Activated CD4-positive, alpha-beta T cell treated with anti-CD3 and anti-CD28 coated beads, Interleukin-2, amount 10 ng/mL, durations not matched to agents 24 days and 14 days (primary cell): Measurements from ENCODE around the gene PLCH2. TPM values are rescaled to one million over a fixed set of nuclear protein-coding genes. Genes with fewer than 3 reads are reported as not detected.

Experiments
- DNase-seq: peaks from one replicate; pipeline ENCODE4 v3.0.0; 2022
- H3K27ac Mint-ChIP-seq: one replicate; pipeline ENCODE4 v1.8.0; 2022; ENCODE audit warnings: mild to moderate bottlenecking, mixed read lengths
- H3K27me3 Mint-ChIP-seq: one replicate; pipeline ENCODE4 v1.8.0; 2022; ENCODE audit warnings: mixed read lengths
- H3K36me3 Mint-ChIP-seq: one replicate; pipeline ENCODE4 v1.8.0; 2022; ENCODE audit warnings: low read depth, mild to moderate bottlenecking, mixed read lengths
- H3K4me1 Mint-ChIP-seq: one replicate; pipeline ENCODE4 v1.8.0; 2021; ENCODE audit warnings: mixed read lengths
- H3K4me3 Mint-ChIP-seq: one replicate; pipeline ENCODE4 v1.8.0; 2022; ENCODE audit warnings: mild to moderate bottlenecking, moderate library complexity, mixed read lengths
- H3K9me3 Mint-ChIP-seq: one replicate; pipeline ENCODE4 v1.8.0; 2021; ENCODE audit warnings: mixed read lengths
- intact Hi-C: fragments of 100-400 bp; cut with micrococcal nuclease; formaldehyde crosslinking; loops from one replicate; pipeline ENCODE4 v1.15.1; 2023
- total RNA-seq: library from RNA; stranded (reverse); gene quantifications from 2 replicates; pipeline ENCODE4 v1.2.3, GENCODE V29; 2022

Gene PLCH2
- total RNA-seq, 1 donor from 2014 or later, result 2.8 TPM

DNA sequence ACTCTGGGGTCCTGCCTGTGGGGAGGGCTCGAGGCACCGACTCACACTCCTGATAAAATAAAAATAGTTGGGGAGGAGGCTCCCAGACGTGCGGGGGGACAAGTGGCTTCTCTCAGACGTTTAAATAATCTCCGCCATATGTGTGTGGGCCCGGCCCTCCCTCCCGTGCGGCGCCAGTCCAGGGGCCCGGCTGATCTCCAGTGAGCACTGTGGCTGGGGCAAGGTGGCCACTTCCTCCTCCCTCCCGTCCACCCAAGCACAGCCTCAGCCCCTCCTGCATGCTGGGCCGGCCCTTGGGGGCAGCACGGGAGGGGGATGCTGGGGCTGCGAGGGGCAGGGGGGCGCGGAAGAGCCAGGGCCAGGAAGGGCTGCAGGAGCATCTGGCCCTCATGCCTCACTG lies 4.0 kb upstream of the PLCH2 start:
- Mint-ChIP-seq H3K27me3 (no peaks in the 10 kb centered on the region), H3K36me3 (no peaks in the 10 kb centered on the region)
- intact Hi-C loops, result no loop called here

DNA sequence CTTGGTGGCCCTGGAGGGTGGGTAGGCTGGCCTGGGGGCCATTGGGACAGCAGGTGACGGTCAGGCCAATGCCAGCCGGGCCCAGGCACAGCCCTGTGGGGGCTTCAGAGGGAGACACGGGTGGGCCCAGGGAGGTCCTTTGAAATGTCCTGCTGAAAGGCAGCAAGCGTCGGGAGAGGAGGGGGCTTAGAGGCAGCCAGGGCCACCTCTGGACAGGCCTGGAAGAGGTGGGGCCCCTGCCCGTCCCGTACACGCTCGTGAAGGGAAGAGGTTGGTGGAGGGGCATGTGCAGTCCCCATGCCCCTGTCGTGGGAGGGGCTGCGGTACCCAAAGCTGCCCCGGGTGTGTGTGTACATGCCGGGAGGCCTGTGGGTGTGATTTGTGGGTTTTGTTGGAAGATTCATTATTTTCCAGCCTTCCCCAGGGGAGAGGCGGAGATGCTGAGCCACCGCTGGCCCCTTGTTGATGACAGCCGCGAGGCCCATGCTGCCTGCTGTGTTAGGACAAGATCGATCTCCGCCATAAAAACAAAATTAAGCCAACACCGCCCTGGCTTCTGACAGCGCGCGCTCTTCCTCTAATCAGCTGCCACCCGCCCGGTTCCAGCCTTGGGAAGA lies 3.4 kb upstream of the PLCH2 start:
- no peaks in the 10 kb centered on the region for H3K36me3 Mint-ChIP-seq
- no peaks in the 10 kb centered on the region for H3K27me3 Mint-ChIP-seq
- DNase-seq, result no peak
- H3K9me3 Mint-ChIP-seq, result no peaks in the 10 kb centered on the region
- H3K4me3 Mint-ChIP-seq, result no peak overlapping the region
- intact Hi-C loops, result no loop called here
- no peaks in the 10 kb centered on the region for H3K4me1 Mint-ChIP-seq
- no peak overlapping the region for H3K27ac Mint-ChIP-seq

More for the DNA sequence above, 4.0 kb upstream of the PLCH2 start:
- Mint-ChIP-seq H3K4me1 (no peaks in the 10 kb centered on the region), H3K27ac (no peak overlapping the region), H3K4me3 (no peak overlapping the region), H3K9me3 (no peaks in the 10 kb centered on the region)
- DNase-seq, result no peak

DNA sequence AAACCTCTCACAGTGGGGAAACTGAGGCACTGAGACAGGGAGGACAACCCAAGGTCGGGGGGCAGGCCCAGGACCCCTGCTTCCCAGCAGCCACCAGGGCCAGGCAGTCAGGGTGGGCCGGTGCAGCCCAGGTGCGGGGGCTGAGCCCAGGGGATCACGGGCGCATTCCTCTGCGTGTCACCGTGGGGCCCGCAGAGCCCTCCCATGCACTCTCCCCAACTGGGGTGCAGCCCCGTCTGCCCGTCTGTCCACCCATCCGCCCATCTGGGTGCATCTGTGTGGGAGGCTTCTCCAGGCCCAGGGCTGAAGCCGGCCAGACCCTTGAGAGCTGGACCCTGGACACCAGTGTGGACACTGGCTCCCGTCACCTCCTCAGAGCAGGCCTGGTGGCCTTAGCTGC lies 2.9 kb upstream of the PLCH2 start:
- Mint-ChIP-seq H3K27ac (no peak overlapping the region), H3K27me3 (no peaks in the 10 kb centered on the region), H3K9me3 (no peaks in the 10 kb centered on the region), H3K4me1 (no peaks in the 10 kb centered on the region), H3K36me3 (no peaks in the 10 kb centered on the region), H3K4me3 (no peak overlapping the region)
- no peak for DNase-seq
- intact Hi-C loops, result no loop called here

DNA sequence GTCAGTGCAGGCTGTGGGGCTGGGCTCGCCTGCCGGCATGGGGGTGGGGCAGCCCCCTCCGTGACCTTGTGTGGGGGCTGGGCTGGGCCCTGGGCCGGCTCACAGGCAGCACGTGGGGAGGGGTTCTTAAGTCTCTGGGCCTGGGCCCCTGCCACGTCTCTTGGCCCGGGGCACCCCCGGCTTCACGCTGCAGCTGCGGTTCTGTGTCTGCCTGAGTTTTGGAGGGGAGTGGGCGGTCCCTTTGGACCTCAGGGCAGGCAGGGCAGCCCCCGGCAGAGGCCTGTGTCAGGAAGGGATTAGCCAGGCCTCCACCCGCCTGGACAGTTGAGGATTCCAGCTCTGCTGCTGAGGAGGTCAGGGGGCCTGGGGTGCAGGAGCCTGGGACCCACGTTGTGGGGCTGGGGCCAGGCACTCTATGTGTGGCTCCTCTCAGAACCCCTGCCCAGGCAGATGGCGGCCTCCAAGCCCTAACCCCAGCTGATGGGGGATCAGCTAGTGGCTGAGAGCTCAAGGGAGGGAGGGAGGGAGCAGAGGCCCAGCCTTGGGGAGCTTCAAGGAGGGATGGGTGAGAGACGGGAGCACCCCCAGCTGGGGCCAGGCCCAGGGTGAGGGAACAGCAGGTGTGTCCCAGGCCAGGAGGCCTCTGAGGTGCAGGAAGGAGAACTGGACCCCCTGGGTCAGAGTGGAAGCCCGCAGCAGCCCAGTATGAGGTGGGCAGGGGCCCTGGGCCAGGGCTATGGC lies 1.8 kb upstream of the PLCH2 start:
- H3K27ac Mint-ChIP-seq, result no peak overlapping the region
- no peak for DNase-seq
- H3K27me3 Mint-ChIP-seq, result no peaks in the 10 kb centered on the region
- H3K9me3 Mint-ChIP-seq, result no peaks in the 10 kb centered on the region
- H3K36me3 Mint-ChIP-seq, result no peaks in the 10 kb centered on the region
- no peak overlapping the region for H3K4me3 Mint-ChIP-seq
- H3K4me1 Mint-ChIP-seq, result no peaks in the 10 kb centered on the region
- intact Hi-C loops, result no loop called here

DNA sequence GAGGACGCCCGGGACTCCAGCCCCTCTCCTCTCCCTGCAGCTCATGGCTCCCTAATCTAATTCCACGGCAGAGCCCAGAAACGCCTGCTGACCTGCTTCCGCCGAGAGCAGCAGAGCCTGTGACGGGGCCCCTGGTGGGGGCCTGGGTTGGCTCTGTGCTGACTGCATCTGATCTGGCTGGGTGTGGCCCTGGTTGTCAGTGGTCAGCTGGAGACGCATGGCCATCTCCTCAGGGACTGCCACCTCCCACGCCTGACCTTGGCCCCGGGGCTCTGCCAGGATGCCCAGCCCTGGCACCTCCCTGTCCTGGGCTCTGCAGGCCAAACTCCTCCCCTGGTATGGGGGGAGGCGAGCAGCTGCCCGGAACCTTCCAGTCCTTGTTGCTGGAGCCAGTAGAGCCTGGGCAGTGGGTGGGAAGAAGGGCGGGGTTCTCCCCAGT lies 1.1 kb upstream of the PLCH2 start:
- no peak overlapping the region for H3K27ac Mint-ChIP-seq
- no peak for DNase-seq
- no peaks in the 10 kb centered on the region for H3K9me3 Mint-ChIP-seq
- intact Hi-C loops, result no loop called here
- no peak overlapping the region for H3K4me3 Mint-ChIP-seq
- no peaks in the 10 kb centered on the region for H3K4me1 Mint-ChIP-seq
- no peaks in the 10 kb centered on the region for H3K27me3 Mint-ChIP-seq
- no peaks in the 10 kb centered on the region for H3K36me3 Mint-ChIP-seq

DNA sequence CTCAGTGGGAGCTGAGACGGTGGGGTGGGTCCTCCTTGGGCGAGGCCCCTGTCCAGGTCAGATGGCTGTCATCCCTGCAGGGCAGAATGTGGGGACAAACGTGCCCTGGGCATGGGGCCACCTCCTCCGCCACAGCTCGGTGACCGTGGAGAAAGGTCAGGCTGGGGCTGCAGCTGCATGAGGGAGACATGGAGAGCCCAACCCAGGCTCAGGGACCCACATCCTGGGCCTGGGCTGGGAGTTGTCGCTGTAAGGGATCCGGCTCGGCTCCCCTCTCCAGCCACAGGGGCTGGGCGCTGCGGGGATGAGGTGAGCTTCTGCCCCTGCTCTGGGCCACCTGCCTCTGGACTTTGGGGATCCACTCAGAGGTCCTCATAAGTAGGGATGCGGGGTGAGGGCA lies 518 bp upstream of the PLCH2 start:
- Mint-ChIP-seq H3K27me3 (no peaks in the 10 kb centered on the region), H3K36me3 (no peaks in the 10 kb centered on the region), H3K4me3 (no peak overlapping the region), H3K9me3 (no peaks in the 10 kb centered on the region), H3K4me1 (no peaks in the 10 kb centered on the region), H3K27ac (no peak overlapping the region)
- intact Hi-C loops, result no loop called here
- DNase-seq, result no peak

DNA sequence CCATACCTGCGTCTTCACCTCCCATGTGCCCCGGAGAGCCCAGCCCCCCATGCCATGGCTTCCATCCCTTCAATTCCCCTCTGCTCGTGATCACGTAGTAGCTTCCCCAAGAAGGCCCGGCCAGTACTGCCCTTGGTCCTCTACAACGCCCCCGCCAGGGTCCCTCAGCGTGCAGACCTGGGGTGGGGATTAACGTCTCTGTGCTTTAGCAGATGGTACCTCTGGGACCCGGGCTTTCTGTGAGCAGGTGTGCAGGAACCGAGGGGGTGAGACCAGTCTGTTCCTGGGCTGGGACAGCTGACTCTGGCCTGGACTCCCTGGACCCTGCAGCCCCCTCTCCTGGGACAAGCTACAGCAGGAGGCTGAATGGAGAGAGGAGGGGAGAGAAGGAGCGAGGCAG lies 1.2 kb downstream of the PLCH2 start:
- Mint-ChIP-seq H3K9me3 (no peaks in the 10 kb centered on the region), H3K36me3 (no peaks in the 10 kb centered on the region), H3K27me3 (no peaks in the 10 kb centered on the region), H3K27ac (no peak overlapping the region), H3K4me3 (no peak overlapping the region), H3K4me1 (no peaks in the 10 kb centered on the region)
- intact Hi-C loops, result no loop called here
- DNase-seq, result no peak

DNA sequence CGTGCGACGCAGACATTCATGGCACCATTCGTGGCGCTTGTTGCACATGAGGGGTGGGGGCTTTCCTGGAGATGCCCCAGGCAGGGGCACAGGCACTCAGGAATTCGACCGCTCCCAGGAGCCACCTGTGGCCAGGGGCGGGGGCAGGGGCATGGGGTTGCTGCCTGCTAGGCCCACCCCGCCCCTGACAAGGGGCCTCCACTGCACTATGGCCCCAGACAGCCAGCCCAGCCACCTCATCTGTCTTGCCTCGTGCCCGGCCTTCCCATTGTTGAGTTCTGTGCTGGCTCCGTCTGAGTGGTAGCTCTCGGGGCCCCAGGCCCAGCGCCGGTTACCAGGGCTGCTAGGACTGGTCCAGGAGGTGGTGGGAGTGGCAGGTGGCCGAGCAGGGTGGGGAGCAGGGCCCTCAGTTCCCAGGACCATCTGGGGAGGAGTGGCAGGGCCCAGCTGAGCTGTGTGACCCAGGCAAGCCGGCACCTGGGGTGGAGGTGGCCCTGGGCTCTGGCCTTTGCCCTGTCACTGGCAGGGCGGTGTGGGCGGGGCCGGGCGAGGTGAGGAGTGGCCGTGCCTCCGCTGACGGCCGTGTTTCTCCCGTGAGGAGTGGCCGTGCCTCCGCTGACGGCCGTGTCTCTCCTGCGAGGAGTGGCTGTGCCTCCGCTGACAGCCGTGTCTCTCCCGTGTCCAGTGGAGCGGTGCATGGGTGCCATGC lies 1.9 kb downstream of the PLCH2 start:
- H3K4me3 Mint-ChIP-seq, result no peak overlapping the region
- no peaks in the 10 kb centered on the region for H3K27me3 Mint-ChIP-seq
- no peak for DNase-seq
- no peaks in the 10 kb centered on the region for H3K4me1 Mint-ChIP-seq
- intact Hi-C loops, result no loop called here
- no peak overlapping the region for H3K27ac Mint-ChIP-seq
- H3K9me3 Mint-ChIP-seq, result no peaks in the 10 kb centered on the region
- no peaks in the 10 kb centered on the region for H3K36me3 Mint-ChIP-seq

DNA sequence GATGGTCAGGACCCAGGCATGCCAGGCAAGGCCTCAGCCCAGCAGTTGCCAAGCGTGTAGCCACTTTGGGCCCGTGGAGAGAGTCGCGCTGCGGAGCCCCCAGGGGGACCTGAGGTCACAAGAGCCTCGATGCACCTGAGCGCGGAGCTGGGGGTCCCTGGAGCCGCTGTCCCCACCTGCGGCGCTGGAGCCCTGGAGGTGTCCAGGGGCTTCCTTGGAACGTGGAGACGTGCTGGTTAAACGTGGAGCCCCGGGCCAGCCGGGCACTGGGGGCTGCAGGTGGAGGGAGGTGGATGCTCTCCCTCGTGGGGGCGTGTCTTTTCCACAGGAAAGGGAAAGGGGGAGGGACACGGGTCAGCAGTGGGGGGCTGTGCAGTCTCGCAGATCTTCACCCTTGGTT lies 3.1 kb downstream of the PLCH2 start:
- no peak overlapping the region for H3K27ac Mint-ChIP-seq

DNA sequence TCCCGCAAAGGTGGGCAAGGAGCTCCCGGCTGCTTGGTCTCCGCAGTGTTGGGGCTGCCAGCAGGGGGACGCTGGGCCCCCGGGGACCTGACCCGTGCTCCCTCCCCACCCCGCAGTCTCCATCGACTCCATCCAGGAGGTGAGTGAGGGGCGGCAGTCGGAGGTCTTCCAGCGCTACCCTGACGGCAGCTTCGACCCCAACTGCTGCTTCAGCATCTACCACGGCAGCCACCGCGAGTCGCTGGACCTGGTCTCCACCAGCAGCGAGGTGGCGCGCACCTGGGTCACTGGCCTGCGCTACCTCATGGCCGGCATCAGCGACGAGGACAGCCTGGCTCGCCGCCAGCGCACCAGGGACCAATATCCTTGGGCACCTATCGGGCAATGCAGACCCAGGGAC lies 3.5 kb downstream of the PLCH2 start:
- H3K27me3 Mint-ChIP-seq, result no peaks in the 10 kb centered on the region
- intact Hi-C loops, result no loop called here
- H3K4me3 Mint-ChIP-seq, result no peak overlapping the region
- no peak for DNase-seq
- no peak overlapping the region for H3K27ac Mint-ChIP-seq
- H3K36me3 Mint-ChIP-seq, result no peaks in the 10 kb centered on the region
- H3K9me3 Mint-ChIP-seq, result no peaks in the 10 kb centered on the region
- peaks cover 4% of the 10 kb centered on the region for H3K4me1 Mint-ChIP-seq

More for the DNA sequence above, 3.1 kb downstream of the PLCH2 start:
- H3K27me3 Mint-ChIP-seq, result no peaks in the 10 kb centered on the region
- no peak overlapping the region for H3K4me3 Mint-ChIP-seq
- H3K4me1 Mint-ChIP-seq, result peaks cover 3% of the 10 kb centered on the region
- intact Hi-C loops, result no loop called here
- H3K9me3 Mint-ChIP-seq, result no peaks in the 10 kb centered on the region
- no peak for DNase-seq
- H3K36me3 Mint-ChIP-seq, result no peaks in the 10 kb centered on the region

DNA sequence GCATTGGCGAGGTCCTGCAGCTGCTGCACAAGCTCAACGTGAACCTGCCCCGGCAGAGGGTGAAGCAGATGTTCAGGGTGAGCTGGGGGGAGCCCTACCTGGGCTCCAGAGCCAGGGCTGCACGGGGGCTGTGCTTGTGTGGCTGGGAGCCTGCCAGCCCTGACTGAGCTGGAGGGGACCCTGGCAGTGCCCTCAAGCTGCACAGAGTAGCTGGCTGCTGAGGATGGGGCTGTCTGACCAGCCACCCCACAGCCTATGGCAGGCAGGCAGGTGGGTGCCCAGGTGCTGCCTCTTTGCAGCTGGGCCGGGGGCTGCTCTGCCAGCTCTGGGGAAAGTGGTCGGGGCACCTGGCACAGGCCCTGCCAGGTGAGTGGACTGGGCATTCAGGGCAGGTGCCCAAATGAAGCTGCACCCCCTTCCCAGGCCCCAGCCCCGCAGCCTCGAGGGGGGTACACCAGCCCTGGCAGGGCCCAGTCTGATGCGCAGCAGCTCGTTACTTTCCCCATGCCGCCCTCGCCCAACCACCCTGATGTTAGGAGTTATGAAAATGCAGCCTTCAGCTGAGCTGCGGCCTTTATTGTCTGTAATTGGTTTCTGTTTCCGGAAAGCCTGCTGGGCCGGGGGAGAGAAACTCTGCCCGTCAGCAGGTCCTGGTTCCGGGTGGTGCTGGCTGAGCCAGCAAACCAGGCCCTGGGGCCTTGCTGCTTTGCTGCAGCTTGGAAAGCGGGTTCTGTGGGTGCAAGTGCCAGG lies 4.3 kb downstream of the PLCH2 start:
- Mint-ChIP-seq H3K4me3 (no peak overlapping the region), H3K4me1 (peaks cover 4% of the 10 kb centered on the region), H3K27ac (no peak overlapping the region), H3K27me3 (no peaks in the 10 kb centered on the region), H3K36me3 (no peaks in the 10 kb centered on the region), H3K9me3 (no peaks in the 10 kb centered on the region)
- DNase-seq, result no peak
- intact Hi-C loops, result no loop called here

DNA sequence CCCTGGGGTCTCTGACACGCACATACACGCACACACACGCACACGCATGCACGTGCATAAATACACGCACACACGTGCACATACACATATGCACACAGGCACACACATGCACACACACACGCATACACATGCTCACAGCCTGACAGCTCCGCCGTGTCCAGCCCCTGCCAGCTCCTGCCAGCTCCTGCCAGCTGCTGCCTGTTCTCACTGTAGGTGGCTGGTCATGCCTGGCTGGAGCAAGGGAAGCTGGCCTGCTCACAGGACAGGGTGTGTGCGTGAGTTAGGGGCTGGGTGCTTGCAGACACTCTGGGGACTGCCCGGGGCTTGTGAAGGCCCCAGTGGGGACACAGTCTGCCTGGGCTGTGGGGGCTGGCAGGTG lies 4.9 kb downstream of the PLCH2 start:
- Mint-ChIP-seq H3K27me3 (no peaks in the 10 kb centered on the region), H3K36me3 (no peaks in the 10 kb centered on the region), H3K4me1 (peaks cover 4% of the 10 kb centered on the region), H3K27ac (no peak overlapping the region), H3K9me3 (no peaks in the 10 kb centered on the region), H3K4me3 (no peak overlapping the region)
- intact Hi-C loops, result no loop called here
- DNase-seq, result no peak

DNA sequence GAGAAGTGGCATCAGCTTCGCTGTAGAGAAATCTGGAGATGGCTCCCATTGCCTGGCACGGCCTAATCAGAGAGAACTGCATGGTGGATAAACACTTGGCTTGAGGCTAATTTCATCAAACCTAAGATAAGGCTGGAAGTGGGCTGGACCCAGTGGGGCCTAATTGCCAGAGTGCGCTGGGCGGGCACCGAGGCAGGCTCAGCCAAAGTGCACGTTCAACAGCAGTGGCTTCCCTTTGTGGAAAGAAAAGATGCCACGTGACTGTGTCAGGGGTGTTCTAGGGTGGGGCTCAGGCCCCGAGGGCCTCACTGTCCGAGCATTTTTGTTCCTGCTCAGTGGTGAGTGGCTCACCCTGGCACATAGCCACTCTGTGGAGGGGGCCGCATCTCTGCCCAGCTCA lies 5.8 kb downstream of the PLCH2 start:
- Mint-ChIP-seq H3K36me3 (no peaks in the 10 kb centered on the region), H3K4me1 (peaks cover 4% of the 10 kb centered on the region), H3K9me3 (no peaks in the 10 kb centered on the region), H3K27ac (no peak overlapping the region), H3K4me3 (no peak overlapping the region), H3K27me3 (no peaks in the 10 kb centered on the region)
- DNase-seq, result no peak
- intact Hi-C loops, result no loop called here

DNA sequence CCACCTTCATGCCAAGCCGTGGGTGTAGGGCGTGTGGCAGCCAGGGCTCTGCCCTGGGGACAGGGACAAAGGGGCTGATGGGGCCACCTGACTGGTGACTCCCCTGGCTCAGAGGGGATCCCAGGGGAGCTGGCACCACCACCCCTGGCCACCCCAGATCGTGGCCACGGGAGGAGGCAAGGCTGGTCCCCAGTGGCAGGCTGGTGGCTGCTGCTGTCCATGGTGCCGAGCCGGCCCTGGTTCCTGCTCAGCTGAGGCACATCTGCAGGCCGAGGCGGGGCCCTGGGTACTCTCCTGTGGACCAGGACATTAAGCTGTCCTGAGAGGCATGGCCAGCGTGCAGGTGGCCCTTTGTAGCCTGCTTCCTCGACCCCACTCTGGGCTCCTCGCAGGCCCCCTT lies 6.5 kb downstream of the PLCH2 start:
- Mint-ChIP-seq H3K27me3 (no peaks in the 10 kb centered on the region), H3K9me3 (peaks cover 2% of the 10 kb centered on the region), H3K36me3 (no peaks in the 10 kb centered on the region), H3K27ac (no peak overlapping the region), H3K4me1 (peaks cover 4% of the 10 kb centered on the region), H3K4me3 (no peak overlapping the region)
- DNase-seq, result no peak
- intact Hi-C loops, result no loop called here
